MM.1S (cell line): Measurements from ENCODE around the gene C16orf95.

Experiments
- EZH2 ChIP-seq: fragments of 300-600 bp; sonication (generic); optimal IDR thresholded peaks from 2 replicates; pipeline ENCODE3; 2017; ENCODE audit warnings: low read depth, mild to moderate bottlenecking, antibody characterized with exemption, low read length, mixed read lengths
- EZH2phosphoT487 ChIP-seq: fragments of 300-600 bp; sonication (generic); IDR thresholded peaks from 2 replicates; pipeline ENCODE4 v1.6.1; 2018; ENCODE audit warnings: antibody characterized with exemption, low read length
- TF ChIP-seq, protein P1 (sequence below): fragments of 300-600 bp; sonication (generic); IDR thresholded peaks from 2 replicates; pipeline ENCODE4 v1.5.1; 2016; ENCODE audit warnings: antibody characterized with exemption, low read length, mixed read lengths

DNA sequence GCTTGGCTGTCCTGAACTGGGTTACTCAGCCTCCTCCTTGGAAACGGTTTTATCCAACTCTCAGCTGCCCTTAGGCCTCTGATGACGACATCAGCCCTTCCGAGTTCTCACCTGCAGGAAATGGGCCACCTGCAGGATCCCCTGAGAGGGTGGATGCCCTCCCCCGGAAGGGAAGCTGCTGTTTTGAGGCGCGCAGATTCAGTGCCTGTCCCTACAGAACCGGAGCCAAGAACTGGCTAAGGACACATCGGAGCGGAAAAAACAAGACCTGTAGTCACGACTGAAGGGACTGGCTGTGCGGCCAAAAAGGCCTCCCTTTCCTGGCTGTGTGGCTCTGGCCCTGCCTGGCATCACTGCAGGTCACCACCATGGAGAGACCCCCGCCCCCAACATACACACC lies 11.7 kb upstream of the C16orf95 start:
- TF ChIP-seq, protein P1, sequence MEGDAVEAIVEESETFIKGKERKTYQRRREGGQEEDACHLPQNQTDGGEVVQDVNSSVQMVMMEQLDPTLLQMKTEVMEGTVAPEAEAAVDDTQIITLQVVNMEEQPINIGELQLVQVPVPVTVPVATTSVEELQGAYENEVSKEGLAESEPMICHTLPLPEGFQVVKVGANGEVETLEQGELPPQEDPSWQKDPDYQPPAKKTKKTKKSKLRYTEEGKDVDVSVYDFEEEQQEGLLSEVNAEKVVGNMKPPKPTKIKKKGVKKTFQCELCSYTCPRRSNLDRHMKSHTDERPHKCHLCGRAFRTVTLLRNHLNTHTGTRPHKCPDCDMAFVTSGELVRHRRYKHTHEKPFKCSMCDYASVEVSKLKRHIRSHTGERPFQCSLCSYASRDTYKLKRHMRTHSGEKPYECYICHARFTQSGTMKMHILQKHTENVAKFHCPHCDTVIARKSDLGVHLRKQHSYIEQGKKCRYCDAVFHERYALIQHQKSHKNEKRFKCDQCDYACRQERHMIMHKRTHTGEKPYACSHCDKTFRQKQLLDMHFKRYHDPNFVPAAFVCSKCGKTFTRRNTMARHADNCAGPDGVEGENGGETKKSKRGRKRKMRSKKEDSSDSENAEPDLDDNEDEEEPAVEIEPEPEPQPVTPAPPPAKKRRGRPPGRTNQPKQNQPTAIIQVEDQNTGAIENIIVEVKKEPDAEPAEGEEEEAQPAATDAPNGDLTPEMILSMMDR = no peak
- TF ChIP-seq EZH2 (no peak), EZH2phosphoT487 (no peak)
